HG02973 (cell line): Measurements from ENCODE around the gene SRGAP1.
"Not testable (repeated sequence)": the region's sequence is repeated elsewhere in the genome, so short reads cannot be mapped to it uniquely, and the experiment has no call there.

Experiments
- ATAC-seq: cut with Tn5 transposase; IDR thresholded peaks from one replicate; pipeline ENCODE4 v1.9.1; 2021; ENCODE audit warnings: moderate library complexity; ENCODE audit not compliant: unreplicated experiment

SRGAP1 gene

GRCh38 chr12:63867053-63867452 is 22.6 kb downstream of the SRGAP1 start:
- no peak for ATAC-seq

- ATAC-seq = no peak
These were observed 25.2 kb downstream of the SRGAP1 start for GRCh38 chr12:63869656-63870055.

- ATAC-seq = no peak
These were observed 26.3 kb downstream of the SRGAP1 start for GRCh38 chr12:63870838-63871237.

- no peak for ATAC-seq
These were observed 30.5 kb downstream of the SRGAP1 start for GRCh38 chr12:63874897-63875480.

GRCh38 chr12:63875703-63876102 is 31.2 kb downstream of the SRGAP1 start:
- ATAC-seq = no peak

- no peak for ATAC-seq
These were observed 32.5 kb downstream of the SRGAP1 start for GRCh38 chr12:63876980-63877379.

- ATAC-seq = no peak
These were observed 33.2 kb downstream of the SRGAP1 start for GRCh38 chr12:63877693-63878092.

- not testable (repeated sequence) for ATAC-seq
These were observed 35.7 kb downstream of the SRGAP1 start for GRCh38 chr12:63880235-63880634.

- no peak for ATAC-seq
These were observed 36.3 kb downstream of the SRGAP1 start for GRCh38 chr12:63880742-63881263.

GRCh38 chr12:63882844-63883243 is 38.3 kb downstream of the SRGAP1 start:
- no peak for ATAC-seq

- no peak for ATAC-seq
These were observed 40.9 kb downstream of the SRGAP1 start for GRCh38 chr12:63885401-63885800.

- ATAC-seq = no peak
These were observed 44.6 kb downstream of the SRGAP1 start for GRCh38 chr12:63888908-63889635.

GRCh38 chr12:63889721-63890509 is 45.4 kb downstream of the SRGAP1 start:
- no peak for ATAC-seq

GRCh38 chr12:63893170-63893569 is 48.7 kb downstream of the SRGAP1 start:
- no peak for ATAC-seq

- ATAC-seq = no peak
These were observed 49.6 kb downstream of the SRGAP1 start for GRCh38 chr12:63894132-63894531.

- ATAC-seq = no peak
These were observed 51.3 kb downstream of the SRGAP1 start for GRCh38 chr12:63895841-63896240.

GRCh38 chr12:63897931-63898330 is 53.4 kb downstream of the SRGAP1 start:
- no peak for ATAC-seq

- no peak for ATAC-seq
These were observed 54.4 kb downstream of the SRGAP1 start for GRCh38 chr12:63898764-63899337.

- ATAC-seq = no peak
These were observed 54.9 kb downstream of the SRGAP1 start for GRCh38 chr12:63899396-63899795.

- no peak for ATAC-seq
These were observed 56.7 kb downstream of the SRGAP1 start for GRCh38 chr12:63900922-63901793.
